Neural progenitor cell (in vitro differentiated cells): Measurements from ENCODE around the gene DDX23. TPM values are rescaled to one million over a fixed set of nuclear protein-coding genes. Genes with fewer than 3 reads are reported as not detected.

ENCODE experiments used
- DNase-seq: peaks from one replicate; pipeline ENCODE4 v3.0.0-alpha.2; 2016; ENCODE audit warnings: low spot score
- H2AFZ ChIP-seq: fragments of 200-600 bp; sonication (generic); replicated peaks from 2 replicates; pipeline ENCODE4 v1.6.1; 2016; ENCODE audit warnings: antibody characterized with exemption
- H3F3A ChIP-seq: fragments of 200-600 bp; sonication (generic); 2 replicates; pipeline ENCODE4 v1.6.1; 2016; ENCODE audit warnings: antibody characterized with exemption, low read depth
- H3K27ac ChIP-seq: fragments of 200-600 bp; sonication (generic); 2 replicates; pipeline ENCODE4 v1.5.1; 2016; ENCODE audit warnings: mild to moderate bottlenecking
- H3K27me3 ChIP-seq: fragments of 200-600 bp; sonication (generic); 2 replicates; pipeline ENCODE4 v1.6.1; 2016; ENCODE audit warnings: mild to moderate bottlenecking, moderate library complexity
- H3K36me3 ChIP-seq: fragments of 200-600 bp; sonication (generic); 2 replicates; pipeline ENCODE4 v1.5.1; 2016
- H3K4me1 ChIP-seq: fragments of 200-600 bp; sonication (generic); 2 replicates; pipeline ENCODE4 v1.6.1; 2016; ENCODE audit warnings: mixed run types
- H3K4me2 ChIP-seq: fragments of 200-600 bp; sonication (generic); 2 replicates; pipeline ENCODE4 v1.6.1; 2016
- H3K4me3 ChIP-seq: fragments of 200-600 bp; sonication (generic); 2 replicates; pipeline ENCODE4 v1.5.1; 2016
- H3K79me2 ChIP-seq: fragments of 200-600 bp; sonication (generic); 2 replicates; pipeline ENCODE4 v1.6.1; 2016; ENCODE audit warnings: low read depth
- H3K9ac ChIP-seq: fragments of 200-600 bp; sonication (generic); 2 replicates; pipeline ENCODE4 v1.6.1; 2016
- H3K9me3 ChIP-seq: fragments of 200-600 bp; sonication (generic); 2 replicates; pipeline ENCODE4 v1.5.1; 2016; ENCODE audit warnings: low read depth
- H4K20me1 ChIP-seq: fragments of 200-600 bp; sonication (generic); 2 replicates; pipeline ENCODE4 v1.6.1; 2016; ENCODE audit warnings: low read depth
- H3K27ac Mint-ChIP-seq: 3 replicates; pipeline ENCODE4 v1.8.0; 2021; ENCODE audit warnings: mixed read lengths
- H3K27me3 Mint-ChIP-seq: 2 replicates; pipeline ENCODE4 v1.8.0; 2022; ENCODE audit warnings: low read depth, mild to moderate bottlenecking, inconsistent platforms, moderate library complexity, mixed read lengths; ENCODE audit not compliant: insufficient read depth
- H3K36me3 Mint-ChIP-seq: 3 replicates; pipeline ENCODE4 v1.8.0; 2021; ENCODE audit warnings: mixed read lengths
- H3K4me1 Mint-ChIP-seq: 3 replicates; pipeline ENCODE4 v1.8.0; 2021; ENCODE audit warnings: mixed read lengths
- H3K4me3 Mint-ChIP-seq: 3 replicates; pipeline ENCODE4 v1.8.0; 2021; ENCODE audit warnings: mild to moderate bottlenecking, moderate library complexity, mixed read lengths
- H3K9me3 Mint-ChIP-seq: 3 replicates; pipeline ENCODE4 v1.8.0; 2020; ENCODE audit warnings: mixed read lengths
- EZH2 ChIP-seq: fragments of 200-600 bp; sonication (generic); IDR thresholded peaks from 2 replicates; pipeline ENCODE4 v1.6.1; 2017; ENCODE audit warnings: antibody characterized with exemption, mild to moderate bottlenecking, moderate library complexity
- EZH2phosphoT487 ChIP-seq: fragments of 200-600 bp; sonication (generic); IDR thresholded peaks from 2 replicates; pipeline ENCODE4 v1.6.1; 2017; ENCODE audit warnings: antibody characterized with exemption
- total RNA-seq: library from RNA; depleted of rRNA; stranded (reverse); fragments of >200 nt; gene quantifications from 2 replicates; pipeline ENCODE4 v1.2.3, GENCODE V29; 2015; ENCODE audit warnings: low replicate concordance
- TF ChIP-seq, protein P1 (sequence below): fragments of 200-600 bp; sonication (generic); IDR thresholded peaks from 2 replicates; pipeline ENCODE4 v1.5.1; 2017; ENCODE audit warnings: antibody characterized with exemption, mild to moderate bottlenecking

DDX23 gene
- total RNA-seq, 1 donor from 2014 or later = 109 TPM

DNA sequence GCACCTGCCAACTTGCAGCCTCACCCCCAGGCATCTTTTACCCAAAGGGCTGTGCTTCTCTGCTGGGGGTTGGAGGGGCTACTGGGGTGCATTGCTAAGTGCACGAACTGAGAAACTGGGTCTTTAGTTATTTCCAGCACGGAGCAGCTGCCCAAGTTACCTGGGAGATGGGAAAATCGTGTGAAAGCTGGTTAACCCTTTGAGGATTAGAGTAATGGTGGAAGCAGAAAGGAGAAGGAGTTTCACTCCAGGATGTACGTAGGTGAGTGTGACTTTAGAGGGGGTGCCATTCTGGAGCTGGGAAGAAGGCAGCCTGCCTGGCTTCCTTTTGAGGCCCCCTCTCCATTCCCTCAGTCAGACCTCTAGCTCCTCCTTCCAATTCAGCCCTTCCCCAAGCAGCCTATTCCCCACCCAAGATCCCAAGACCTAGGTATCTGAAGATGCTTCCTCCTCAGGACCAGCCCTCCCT, 62.1 kb downstream of the DDX23 start:
- Histone ChIP-seq H3K4me3 (peak overlapping the region; percentile 96), H2AFZ (peak overlapping the region; percentile 30), H3F3A (peaks cover 12% of the 10 kb centered on the region), H3K9me3 (no peaks in the 10 kb centered on the region), H3K4me1 (peaks cover 13% of the 10 kb centered on the region), H4K20me1 (peaks cover 22% of the 10 kb centered on the region), H3K27me3 (no peaks in the 10 kb centered on the region), H3K27ac (no peak overlapping the region), H3K9ac (no peak overlapping the region), H3K4me2 (peak overlapping the region; percentile 88), H3K79me2 (peaks cover 38% of the 10 kb centered on the region), H3K36me3 (no peaks in the 10 kb centered on the region)
- TF ChIP-seq EZH2 = no peak
- no peak for DNase-seq
- Mint-ChIP-seq H3K27ac (peak overlapping the region; percentile 69), H3K9me3 (no peaks in the 10 kb centered on the region), H3K27me3 (peaks cover 9% of the 10 kb centered on the region), H3K4me1 (peaks cover 36% of the 10 kb centered on the region), H3K36me3 (peaks cover 3% of the 10 kb centered on the region), H3K4me3 (peak overlapping the region; percentile 95)

DNA sequence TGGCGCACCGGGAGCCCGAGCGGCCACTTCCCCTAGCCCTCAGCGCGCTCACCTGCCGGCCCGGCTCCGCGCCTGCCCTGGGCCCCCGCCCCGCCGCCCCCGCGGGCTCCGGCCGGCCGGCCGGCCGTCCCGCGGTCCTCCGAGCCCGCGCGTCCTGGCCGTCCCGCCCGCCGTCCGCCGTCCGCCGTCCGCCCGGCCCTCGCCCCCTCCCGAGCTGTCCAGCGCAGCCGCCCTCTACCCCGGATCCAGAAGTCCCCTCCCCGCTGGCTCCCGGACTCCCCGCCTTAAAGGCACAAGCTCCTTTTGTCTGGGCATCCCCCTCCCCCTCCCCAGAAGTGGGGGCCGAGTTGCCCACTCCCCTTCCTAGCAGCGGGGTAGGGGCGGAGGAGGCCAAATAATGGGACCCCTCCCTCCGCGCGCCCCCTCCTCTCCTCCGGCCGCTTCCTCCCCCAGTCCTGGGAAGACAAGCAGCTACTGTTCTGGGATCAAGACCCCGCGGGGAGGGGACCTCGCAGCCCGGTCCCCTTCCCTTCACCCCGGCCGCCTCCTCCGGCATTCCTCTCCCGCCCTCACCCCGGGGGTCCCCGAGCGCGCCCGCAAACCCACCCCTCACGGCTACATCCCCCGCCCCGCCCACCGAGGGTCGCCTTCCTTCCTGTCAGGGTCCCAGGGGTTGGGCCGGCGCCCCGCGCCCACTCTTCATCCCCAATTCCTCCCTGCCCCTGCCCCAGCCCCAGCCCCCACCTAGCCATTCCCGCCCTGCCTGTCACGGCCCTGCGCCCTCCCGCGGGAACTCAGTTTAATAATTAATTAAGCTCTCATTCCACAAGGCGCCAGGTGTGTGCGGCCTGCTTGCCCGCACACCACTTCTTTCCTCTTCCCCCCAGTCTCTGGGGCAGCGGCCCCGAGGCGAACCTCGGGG, 62.8 kb downstream of the DDX23 start, which contains the start of gene ADCY6:
Gene ADCY6, minus strand, starts transcription at position 236 of the 922 bp plus-strand sequence. CDS start 5,655 bp downstream, outside the sequence.
- peaks cover 9% of the 10 kb centered on the region for H3K27me3 Mint-ChIP-seq
- peak within 1 kb of the TSS; percentile 71 for H2AFZ ChIP-seq

GRCh38 chr12:48788524-48788853, 63.5 kb downstream of the DDX23 start:
- H3K4me3 ChIP-seq = peak overlapping the region; percentile 96
- peaks cover 51% of the 10 kb centered on the region for H3K79me2 ChIP-seq
- H3K4me2 ChIP-seq = peak overlapping the region; percentile 88
- H3K4me1 Mint-ChIP-seq = peaks cover 33% of the 10 kb centered on the region
- peaks cover 22% of the 10 kb centered on the region for H4K20me1 ChIP-seq
- peaks cover 13% of the 10 kb centered on the region for H3K4me1 ChIP-seq
- H3K27me3 ChIP-seq = no peaks in the 10 kb centered on the region
- peaks cover 7% of the 10 kb centered on the region for H3K27me3 Mint-ChIP-seq
- H3K36me3 Mint-ChIP-seq = peaks cover 3% of the 10 kb centered on the region
- H3F3A ChIP-seq = peaks cover 12% of the 10 kb centered on the region
- TF ChIP-seq EZH2phosphoT487 (no peak), EZH2 (no peak)
- TF ChIP-seq, protein P1, sequence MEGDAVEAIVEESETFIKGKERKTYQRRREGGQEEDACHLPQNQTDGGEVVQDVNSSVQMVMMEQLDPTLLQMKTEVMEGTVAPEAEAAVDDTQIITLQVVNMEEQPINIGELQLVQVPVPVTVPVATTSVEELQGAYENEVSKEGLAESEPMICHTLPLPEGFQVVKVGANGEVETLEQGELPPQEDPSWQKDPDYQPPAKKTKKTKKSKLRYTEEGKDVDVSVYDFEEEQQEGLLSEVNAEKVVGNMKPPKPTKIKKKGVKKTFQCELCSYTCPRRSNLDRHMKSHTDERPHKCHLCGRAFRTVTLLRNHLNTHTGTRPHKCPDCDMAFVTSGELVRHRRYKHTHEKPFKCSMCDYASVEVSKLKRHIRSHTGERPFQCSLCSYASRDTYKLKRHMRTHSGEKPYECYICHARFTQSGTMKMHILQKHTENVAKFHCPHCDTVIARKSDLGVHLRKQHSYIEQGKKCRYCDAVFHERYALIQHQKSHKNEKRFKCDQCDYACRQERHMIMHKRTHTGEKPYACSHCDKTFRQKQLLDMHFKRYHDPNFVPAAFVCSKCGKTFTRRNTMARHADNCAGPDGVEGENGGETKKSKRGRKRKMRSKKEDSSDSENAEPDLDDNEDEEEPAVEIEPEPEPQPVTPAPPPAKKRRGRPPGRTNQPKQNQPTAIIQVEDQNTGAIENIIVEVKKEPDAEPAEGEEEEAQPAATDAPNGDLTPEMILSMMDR = no peak
- peak overlapping the region; percentile 83 for H3K9ac ChIP-seq
- peak overlapping the region; percentile 72 for H3K27ac Mint-ChIP-seq
- H3K9me3 ChIP-seq = no peaks in the 10 kb centered on the region
- no peak overlapping the region for H3K27ac ChIP-seq
- no peaks in the 10 kb centered on the region for H3K36me3 ChIP-seq
- no peak for DNase-seq
- peak overlapping the region; percentile 95 for H3K4me3 Mint-ChIP-seq
- H3K9me3 Mint-ChIP-seq = no peaks in the 10 kb centered on the region
- peak overlapping the region; percentile 43 for H2AFZ ChIP-seq

More for the DNA sequence above, 62.8 kb downstream of the DDX23 start, which contains the start of gene ADCY6:
- no peak within 1 kb of the TSS for H3K27ac ChIP-seq
- peaks cover 12% of the 10 kb centered on the region for H3F3A ChIP-seq
- H3K36me3 Mint-ChIP-seq = peaks cover 3% of the 10 kb centered on the region
- peak within 1 kb of the TSS; percentile 72 for H3K27ac Mint-ChIP-seq
- TF ChIP-seq EZH2phosphoT487 (no peak), EZH2 (no peak)
- TF ChIP-seq, protein P1 = no peak
- H3K4me1 Mint-ChIP-seq = peaks cover 33% of the 10 kb centered on the region
- peaks cover 13% of the 10 kb centered on the region for H3K4me1 ChIP-seq
- no peaks in the 10 kb centered on the region for H3K9me3 Mint-ChIP-seq
- H3K9ac ChIP-seq = peak within 1 kb of the TSS; percentile 83
- peak within 1 kb of the TSS; percentile 96 for H3K4me3 ChIP-seq
- DNase-seq = peak; percentile 93
- peak within 1 kb of the TSS; percentile 95 for H3K4me3 Mint-ChIP-seq
- peak within 1 kb of the TSS; percentile 88 for H3K4me2 ChIP-seq
- no peaks in the 10 kb centered on the region for H3K36me3 ChIP-seq
- H3K9me3 ChIP-seq = no peaks in the 10 kb centered on the region
- H3K79me2 ChIP-seq = peaks cover 45% of the 10 kb centered on the region
- H4K20me1 ChIP-seq = peaks cover 22% of the 10 kb centered on the region
- no peaks in the 10 kb centered on the region for H3K27me3 ChIP-seq
